Measurements from ENCODE around the gene FARP1.

Gene FARP1

DNA sequence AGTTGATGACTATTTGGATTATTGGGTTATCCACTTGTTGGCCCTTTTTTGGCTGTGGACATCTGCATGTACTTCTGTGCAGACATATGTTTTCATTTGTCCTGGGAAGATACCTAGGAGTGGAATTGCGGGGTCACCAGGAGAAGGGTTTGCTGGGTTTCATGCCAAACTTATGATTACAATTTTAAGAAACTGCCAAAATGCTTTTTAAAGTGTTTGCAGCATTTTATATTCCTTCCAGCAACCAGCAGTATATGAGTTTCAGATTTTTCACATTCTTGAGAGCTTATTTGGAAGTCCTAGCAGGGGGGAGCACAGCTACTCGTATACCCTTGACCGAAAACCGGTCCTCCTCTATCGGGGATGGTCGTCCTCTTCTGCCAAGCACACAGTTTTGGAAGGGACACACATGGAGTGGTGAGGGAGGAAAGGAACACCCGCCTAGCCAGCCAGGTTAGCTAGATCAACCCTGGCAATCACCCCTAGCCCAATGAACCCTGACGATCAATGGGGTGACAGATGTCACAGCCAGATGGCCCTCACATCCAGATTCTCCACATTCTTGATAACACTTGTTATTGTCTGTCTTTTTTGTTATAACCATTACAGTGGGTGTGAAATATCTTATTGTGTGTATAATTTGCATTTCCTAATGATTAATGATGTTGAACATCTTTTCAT lies 60.9 kb downstream of the FARP1 start:
- no peak for DNase-seq

DNA sequence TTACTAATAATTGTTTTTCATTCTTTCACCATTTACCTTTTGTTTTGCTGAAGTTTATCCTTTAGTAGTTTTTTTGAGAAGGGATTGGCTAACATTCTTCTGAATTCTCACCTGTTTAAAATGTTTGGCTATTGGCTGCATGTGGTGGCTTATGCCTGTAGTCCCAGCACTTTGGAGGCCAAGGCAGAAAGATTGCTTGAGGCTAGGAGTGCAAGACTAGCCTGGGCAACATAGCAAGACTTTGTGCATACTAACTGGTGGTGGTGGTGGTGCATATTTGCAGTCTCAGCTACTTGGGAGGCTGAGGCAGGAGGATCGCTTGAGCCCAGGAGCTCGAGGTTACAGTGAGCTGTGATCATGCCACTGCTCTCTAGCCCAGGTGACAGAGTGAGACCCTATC lies 61.7 kb downstream of the FARP1 start:
- no peak for DNase-seq

DNA sequence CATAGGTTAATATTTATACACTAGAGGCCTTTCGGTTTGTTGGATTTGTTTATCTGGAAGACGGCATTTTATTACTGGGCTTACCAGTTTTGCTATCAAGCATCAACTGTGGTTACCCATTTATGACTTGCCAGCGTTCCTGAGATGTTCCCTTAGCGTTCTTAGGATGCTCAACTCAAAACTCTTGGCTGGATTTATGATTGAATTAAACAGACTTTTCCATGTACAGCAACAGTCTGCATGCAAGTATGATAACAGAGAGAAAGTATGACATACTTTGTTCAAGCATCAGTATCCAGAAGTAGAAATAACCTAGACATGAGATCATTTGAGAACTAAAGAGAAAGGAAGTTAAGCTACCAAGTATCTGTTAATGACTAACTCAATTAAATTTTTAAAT lies 64.1 kb downstream of the FARP1 start:
- no peak for DNase-seq

DNA sequence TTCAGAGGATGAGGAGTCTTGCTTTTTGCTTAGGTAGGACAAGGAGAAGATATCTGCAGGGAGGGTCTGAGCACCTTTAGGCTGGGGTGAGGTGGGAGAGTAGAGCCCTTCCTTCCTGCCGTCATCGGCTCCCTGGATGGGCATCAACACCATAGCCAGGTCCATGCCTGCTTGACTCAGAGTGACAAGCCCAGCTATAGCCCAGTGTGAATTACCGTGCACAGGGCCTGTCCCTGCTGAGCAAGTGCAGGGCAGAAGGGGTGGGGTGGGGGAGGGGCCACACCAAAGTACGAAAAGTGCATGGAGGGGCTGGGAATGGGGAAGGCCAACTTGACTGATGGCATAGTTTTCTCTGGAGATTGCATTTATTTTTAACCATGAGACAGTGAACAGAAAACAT lies 64.5 kb downstream of the FARP1 start:
- DNase-seq: no peak

DNA sequence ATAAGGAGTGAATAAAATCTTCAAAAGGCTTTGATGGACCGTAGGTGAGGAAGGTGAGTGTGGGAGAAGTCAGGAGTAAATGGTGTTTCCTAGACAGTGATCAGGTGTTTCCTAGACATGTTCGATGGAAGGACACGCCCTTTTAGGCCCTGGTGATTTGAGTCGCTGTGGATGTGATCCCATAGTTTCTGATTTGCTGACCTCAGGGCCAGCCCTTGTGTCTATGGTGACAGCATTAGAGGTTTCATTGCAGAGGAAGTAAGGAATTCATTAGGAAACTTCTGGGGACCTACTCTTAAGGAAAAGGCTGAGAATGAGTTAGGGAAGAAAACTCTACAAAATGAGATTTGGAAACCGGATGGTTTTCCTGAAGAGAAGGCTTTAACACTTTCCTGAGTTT lies 65.7 kb downstream of the FARP1 start:
- DNase-seq: no peak

DNA sequence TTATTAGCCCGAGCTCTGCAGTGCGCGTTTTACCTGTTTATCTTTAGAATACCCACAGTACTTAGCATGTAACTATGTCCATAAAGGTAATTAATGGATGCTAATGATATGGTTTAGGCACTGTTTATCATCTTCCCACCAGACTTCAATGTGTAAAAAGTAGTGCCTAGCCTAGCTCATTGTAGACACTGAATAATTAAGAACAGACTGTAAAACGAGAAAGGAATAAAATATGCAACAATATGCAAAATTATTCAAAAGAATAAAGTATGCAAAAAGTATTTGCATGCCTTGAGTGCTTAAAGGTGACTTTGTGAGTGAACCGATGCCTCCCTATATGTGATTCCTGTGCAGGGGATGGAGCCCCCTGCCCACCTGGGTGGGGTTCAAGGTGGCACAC lies 69.9 kb downstream of the FARP1 start:
- no peak for DNase-seq

DNA sequence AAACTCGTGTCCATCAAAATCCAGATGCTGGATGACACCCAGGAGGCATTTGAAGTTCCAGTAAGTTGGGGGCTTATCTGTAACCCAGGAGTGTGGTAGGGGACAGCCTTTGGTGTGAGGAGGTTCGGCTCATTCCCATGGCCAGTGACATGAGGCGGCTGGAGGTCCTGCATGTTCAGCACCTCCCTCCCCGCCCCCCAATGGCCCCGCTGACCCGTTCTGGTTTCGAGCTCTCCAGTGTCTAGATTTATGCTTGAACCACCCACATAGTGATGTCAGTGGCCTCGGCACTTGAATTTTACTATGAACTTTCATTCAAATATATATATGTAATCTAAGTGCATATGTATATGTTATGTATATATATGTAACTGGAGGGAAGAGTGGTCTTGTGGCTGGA lies 70.5 kb downstream of the FARP1 start:
- no peak for DNase-seq

DNA sequence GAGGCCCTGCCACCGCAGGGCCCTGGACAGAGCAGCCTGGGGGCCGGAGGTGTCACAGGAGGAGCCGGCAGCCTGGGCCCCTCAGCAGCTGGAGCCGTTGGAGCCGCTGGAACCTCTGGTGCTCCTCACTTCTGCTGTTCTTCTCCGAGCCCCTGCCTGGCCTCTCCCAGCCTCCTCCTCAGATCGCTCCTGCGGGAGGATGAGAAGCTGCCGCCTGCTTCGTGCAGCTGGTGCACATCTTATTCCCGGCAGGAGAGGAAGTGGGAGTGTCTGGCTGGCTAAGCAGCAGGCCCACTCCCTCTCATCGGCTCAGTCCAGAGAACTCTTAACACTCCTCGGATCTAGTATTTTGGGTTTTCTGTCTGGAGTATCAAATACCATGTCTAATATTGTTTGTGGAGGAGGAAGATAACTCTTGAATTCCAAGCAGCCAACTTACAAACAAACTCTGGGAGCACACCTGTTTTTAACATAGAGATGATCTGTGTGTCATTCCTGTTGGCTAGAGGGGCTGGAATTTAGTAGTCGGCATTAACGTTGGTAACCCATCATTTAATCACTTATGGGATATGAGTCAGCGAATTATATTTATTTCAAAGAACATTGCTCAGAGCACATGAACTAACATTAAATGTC lies 71.2 kb downstream of the FARP1 start:
- DNase-seq: no peak

DNA sequence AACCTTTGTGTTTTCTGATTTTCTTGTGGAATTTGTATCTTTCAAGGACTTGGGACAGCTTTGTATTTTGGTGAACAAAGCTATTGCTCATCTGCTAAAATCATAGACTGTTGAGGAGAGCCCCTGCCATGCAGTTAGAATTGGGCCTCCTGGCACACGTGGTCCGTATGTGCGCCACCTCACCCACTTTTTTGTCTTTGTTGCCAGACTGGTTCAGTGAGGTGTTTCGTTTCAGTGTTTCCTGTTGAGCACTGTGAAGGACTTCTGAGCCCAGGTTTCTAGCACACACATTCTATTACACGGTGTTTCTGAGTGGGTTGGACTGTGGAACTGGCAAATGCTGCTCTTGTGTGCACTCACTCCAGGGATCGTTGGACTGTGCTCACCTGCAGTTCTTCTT lies 71.8 kb downstream of the FARP1 start:
- no peak for DNase-seq

DNA sequence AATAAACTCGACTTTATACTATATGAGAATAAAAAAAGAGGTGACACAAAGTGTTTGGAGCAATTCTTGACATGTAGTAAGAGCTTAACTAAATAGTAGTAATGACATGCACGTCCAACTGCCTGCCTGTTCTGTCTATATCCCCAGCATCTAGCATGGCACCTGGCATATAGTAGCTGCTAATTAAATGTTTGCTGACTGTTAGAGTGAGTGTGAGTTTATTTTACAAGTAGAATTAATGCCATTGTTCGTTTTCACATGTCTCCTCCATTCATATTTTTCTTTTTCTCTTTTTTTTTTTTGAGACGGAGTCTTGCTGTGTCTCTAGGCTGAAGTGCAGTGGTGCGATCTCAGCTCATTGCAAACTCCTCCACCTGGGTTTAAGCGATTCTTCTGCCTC lies 72.6 kb downstream of the FARP1 start:
- DNase-seq: no peak

DNA sequence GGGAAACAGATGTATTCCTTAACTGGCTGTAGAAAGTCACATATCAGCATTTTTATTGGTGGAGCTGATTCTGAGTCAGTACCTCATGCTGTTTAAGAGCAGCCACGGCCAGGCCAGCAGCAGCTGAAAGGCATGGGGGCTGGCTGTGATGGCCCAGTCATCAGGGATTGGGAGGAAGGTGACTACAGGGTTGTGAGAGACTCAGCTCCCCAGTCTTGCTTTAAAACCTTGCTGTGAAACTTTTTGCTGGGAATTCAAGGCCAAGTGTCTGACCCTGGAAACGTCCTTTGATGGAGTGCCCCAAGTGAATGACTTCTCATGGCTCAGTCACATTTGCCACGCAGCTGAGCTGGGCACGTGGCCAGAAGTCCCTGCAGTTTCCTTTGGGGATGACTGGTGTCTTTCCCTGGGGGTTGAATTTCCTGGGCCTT lies 73.3 kb downstream of the FARP1 start:
- DNase-seq: no peak

DNA sequence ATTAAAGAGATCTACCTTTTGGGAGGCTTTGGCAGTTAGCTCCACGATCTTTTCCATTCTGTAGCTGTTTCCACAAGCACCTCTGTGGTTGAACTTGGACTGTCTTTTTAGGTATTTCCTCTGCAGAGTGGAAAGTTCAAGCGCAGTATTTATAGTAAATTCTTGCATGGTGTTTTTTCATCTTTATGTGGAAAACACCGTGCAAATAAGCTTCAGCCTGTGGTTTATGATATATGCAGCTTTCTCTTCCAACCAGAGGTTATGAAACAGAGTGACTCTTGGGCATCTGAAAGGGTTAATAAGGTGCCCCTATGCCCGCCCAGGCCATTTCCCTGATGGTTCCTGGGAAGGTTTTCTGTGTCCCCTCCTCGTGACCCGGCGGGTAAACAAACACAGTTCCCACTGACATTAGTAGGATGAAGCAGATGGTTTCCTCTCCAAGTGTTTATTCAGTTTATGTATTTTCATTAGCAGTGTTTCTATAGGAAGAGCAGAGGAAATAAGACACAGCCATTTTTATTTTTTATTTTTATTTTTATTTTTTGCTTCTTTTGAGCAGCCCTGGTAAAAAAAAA lies 73.9 kb downstream of the FARP1 start:
- no peak for DNase-seq

DNA sequence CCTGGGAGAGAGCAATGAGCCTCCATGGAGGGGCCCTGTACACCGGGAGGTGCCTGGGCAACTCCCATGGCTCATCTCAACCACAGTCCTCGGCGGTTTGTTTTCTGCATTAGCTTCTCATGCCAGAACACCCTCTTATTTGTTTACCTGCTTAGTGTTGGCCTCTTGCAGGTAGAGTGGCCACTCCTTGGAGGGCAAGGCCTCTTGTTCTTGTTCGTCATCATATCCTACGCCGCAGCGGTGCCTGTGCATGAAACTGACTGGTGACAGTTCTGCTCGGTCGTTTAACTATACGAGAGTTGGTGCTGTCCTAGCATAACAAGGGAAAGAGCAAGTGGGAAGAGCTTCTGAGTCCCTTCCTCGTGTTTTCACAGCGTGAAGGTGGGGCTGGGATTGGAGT lies 74.7 kb downstream of the FARP1 start:
- no peak for DNase-seq

DNA sequence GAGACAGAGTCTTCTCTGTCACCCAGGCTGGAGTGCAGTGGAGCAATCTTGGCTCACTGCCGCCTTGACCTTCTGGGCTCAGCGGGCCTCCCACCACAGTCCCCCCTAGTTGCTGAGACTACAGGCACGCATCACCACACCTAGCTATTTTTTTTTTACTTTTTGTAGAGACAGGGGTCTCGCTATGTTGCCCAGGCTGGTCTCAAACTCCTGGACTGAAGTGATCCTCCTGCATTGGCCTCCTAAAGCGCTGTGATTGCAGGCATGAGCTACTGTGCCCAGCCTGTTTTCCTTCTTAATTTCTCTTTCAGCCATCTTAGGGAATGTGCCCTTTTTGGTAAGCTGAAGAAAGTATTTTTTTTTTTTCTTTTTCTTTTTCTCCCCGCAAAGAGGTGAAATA lies 76.8 kb downstream of the FARP1 start:
- no peak for DNase-seq

DNA sequence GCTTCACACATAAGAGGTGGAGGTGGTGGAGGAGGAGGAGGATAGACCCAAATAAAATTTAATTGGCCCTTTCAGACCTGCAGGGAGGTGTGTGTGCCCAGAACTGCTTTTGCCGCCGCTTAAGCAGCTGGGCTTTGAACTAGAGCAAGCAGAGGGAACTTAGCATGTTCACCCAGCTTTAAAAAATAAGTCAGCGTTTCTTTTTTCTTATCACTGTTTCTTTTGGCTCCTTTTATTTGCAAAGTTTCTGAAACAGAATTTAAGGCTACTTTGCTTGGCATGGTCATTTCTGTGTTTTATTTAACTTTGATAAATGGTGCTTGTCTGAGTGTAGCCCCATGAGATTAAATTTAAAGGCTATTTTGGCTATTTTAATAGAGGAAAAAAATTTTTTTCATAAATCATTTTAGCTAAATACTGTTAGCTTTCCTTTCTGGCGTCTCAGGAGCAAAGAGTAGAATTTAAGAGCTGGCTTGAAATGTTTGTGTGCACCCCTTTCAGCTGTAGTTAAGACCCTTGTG lies 77.4 kb downstream of the FARP1 start:
- no peak for DNase-seq

DNA sequence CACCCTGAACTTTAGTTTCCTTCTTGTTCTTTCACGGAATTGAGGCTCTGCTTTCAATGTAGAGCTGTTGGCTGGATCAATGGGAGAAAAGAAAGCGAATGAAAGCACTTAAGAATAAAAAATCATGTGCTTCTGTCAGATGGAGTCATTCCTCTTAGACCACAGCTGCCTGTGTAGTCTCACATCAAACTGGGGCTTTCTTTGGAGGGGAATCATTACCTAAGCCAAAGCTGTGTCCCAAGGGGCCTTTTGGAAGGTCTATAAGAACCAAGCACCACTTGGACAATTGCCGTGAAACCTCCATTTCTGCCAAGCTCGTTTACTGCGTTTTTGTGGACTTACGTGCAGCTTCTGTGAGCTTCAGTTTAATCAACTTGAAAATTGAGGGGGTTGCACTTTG lies 78.3 kb downstream of the FARP1 start:
- no peak for DNase-seq

DNA sequence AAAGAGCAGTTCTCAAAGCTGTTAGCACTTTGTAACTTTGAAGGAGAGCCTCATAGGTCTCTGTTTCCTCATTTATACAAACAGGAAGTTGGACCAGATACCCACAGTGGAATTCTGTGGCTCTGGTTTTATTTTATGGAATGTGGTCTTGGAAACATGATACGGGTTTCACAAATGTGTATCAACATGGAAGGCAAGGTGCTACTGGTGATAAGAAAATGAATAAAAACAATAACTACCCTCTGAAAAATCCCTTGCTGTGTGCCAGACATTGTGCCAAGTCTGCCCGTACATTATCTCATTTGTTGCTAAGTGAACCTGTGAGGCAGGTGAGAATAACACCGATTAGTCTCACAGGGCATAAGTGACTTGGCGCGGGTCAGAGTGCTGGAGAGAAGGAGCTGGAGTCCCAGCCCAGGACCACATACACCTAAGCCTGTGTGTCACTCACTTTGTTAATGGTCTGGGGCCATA lies 79.2 kb downstream of the FARP1 start:
- no peak for DNase-seq

DNA sequence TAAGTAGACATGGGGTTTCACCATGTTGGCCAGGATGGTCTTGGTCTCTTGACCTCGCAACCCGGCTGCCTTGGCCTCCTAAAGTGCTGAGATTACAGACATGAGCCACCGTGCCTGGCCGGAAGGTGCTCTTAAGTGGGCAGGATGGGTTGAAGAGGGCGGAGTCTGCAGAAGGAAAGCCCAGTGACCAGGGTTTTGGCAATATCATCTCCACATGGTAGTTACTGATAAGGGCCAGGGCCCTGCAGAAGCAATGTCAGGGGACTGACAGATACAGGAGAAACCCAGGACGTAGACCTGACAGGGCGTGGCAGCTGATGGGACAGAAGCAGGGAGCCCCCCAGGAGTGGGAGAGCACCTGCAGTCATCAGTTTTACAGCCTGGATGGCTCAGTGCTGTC lies 79.9 kb downstream of the FARP1 start:
- DNase-seq: no peak

DNA sequence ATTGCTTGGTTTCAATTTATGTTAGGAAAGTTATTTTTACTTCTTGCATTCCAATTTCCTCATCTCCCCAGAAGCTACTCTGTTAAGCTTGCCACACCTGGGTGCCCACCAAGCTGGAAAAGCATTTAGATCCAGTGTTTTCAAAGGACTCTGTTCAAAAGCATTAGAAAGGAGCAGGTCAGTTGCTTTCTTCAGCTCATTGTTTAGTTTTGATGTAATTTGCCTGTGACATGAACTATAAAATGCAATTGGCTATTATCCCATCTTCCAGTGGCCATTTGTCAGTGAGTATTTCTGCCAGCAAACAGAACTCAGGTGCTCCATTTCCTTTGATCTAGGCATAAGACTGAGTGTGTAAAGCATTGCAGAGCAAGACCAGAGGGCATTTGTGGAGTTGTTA lies 80.8 kb downstream of the FARP1 start:
- DNase-seq: no peak

DNA sequence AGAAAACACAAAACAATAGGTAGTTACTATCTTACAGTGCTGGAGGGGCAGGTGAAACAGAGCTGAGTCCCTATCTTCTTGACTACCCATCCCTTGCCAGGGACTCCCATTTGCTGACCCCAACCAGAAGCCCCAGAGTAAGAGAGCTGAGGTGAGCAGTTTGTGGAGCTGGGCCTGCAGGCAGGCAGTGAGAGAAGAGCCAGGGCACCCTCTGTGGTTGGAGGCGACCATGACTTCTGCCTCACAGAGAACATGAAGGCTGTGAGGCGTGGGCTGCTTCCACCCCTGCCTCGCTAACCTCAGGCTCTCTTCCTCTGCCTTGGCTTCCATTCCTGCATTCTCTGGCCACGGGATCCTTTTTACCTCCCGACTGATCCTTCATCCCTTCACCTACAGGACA lies 81.7 kb downstream of the FARP1 start:
- DNase-seq: no peak

DNA sequence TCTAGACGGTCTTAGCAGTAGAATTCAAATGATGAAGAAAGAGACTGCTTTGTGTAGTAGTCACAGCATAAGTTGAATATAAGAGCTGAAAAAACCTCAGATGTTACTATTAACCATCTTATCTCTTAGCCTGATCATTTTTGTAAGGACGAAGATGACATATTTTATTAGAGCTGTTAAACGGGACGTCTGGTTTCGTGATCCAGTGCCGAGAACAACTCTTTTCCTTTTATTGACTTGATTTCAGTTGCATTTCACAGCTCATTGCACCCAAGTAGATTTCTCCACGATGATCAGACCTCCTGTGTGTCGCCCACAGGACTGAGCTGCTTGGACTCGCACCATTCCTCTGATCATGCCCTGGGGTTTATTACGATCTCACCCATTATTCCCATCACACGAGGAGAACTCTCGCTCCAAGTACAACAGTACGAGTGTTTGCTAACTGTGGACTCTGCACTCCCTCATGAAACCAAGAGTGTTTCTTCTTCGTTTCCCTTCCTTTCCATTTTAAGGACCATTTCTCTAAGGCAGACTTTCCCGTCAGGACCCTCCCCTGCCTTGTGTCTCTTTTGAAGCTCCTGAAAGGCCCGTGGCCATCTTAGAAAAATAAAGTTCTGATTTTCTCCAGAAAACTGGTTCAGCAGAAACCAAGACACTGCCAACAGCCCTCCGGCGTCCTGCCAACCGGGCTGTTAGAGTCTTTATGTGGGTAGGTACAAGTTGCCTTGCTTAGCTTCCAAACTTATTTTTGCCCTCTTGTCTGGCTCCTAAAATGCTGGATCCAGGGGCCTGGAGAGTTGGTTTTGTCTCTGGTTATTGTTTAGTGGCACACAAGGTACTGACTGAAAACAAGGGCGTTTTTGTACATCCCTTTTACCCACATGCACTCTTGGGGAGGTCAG lies 82.4 kb downstream of the FARP1 start:
- no peak for DNase-seq

DNA sequence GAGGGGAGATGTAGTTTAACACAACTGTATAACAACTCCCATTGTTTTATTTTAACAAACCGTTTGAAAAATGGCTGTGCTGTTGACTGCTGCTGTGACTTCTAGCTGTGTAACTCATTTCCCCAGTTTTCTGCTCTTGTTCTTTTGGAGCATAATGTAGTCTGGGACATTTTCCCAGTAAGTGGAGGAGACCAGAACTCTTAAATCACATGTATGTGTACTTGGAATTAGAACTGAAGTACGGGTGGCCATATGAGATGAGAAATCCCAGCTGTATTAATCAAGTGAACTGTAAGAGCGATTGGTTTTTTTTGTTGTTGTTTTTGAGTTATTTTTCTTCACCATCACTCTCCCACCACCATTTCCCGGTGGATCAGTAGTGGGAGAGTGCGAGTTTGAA lies 83.6 kb downstream of the FARP1 start:
- DNase-seq: no peak

DNA sequence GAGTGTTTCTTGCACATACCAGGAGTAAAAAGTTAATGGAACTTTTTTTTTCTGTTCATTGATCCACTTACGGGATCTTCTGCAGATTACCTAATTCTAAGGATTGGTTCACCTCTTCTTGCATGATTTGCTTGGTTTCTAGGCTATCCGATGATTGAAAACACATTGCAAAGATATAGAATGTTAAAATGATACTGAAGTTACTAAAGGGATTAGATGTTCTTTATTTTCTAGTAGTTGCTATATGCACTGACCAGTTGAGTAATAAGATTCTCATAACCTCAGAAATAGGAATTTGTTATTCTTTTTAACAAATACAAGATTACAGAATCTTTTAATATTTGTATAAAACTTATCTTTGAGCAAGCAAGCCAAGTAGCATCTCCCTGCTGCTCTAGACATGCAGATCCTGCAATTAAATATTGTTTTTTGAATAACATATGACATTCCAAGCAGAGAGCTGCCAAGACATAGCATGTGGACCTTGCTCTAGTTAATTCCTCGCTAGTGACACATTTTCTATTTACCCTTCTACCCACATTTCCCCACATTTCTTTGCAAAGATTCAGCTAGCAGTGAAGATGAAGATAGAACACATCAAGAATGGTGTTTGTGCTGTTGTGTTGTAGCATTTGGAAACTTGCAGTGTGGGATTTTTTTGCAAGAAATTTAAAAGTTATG lies 85.9 kb downstream of the FARP1 start:
- DNase-seq: no peak
